GOT3 (cell line): ENCODE results near the gene FABP7.
"Not testable (repeated sequence)": the region's sequence is repeated elsewhere in the genome, so short reads cannot be mapped to it uniquely, and the experiment has no call there.

Experiments used
- DNase-seq: peaks from one replicate; lab custom pipeline; 2025; ENCODE audit warnings: mixed read lengths; lab: John Stamatoyannopoulos, UW

Gene FABP7

GRCh38 chr6:122779667-122780066 is at the start of gene FABP7:
Gene FABP7, plus strand, starts transcription at chr6:122779716. Its CDS starts 79 bp downstream, at chr6:122779795.
- DNase-seq = no peak

DNA sequence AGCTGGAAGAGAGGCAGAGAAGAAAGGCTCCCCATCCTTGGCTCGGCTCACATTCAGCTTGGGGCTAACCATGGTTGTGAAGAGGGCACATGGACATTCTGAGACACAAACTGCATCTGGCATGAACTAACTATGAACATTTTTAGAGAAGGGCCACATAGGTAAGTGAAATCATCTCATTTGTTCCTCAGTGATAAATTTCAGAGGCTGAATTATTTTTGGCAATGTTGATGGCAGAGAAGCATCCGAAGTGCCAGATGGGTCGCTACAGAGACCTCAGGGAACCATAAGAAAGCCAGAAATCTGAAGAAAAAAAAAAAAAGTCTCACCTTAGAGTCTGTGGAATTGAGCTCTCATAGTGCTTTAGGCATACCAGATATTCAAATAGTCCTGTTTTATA is 49.2 kb upstream of the FABP7 start:
- DNase-seq = no peak

DNA sequence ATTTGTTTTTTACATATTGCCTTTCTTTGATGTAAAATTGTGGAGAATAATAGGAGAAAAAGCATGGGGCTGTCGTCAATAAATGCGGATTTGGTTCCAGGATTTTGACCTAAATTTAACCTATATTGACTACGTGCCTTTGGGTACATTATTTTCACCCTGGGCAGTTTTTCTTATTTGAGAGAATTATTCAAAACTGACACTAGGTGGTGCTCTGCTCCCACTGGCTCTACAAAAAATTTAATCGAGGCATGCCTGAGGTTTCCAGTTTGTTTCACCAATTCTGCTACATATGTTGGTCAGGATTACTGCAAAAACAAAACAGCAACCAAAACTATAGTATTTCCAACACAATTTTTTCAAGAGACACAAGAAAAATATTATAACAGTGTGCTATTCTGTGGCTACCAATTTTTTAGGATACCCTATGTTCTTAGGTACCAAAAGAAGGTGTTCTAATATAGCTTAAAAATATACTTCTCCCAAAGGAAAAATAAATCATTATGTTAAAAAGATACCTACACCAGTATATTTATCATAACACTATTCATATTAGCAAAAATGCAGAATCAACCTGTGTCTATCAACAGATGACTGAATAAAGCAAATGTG is 48.6 kb upstream of the FABP7 start:
- no peak for DNase-seq

DNA sequence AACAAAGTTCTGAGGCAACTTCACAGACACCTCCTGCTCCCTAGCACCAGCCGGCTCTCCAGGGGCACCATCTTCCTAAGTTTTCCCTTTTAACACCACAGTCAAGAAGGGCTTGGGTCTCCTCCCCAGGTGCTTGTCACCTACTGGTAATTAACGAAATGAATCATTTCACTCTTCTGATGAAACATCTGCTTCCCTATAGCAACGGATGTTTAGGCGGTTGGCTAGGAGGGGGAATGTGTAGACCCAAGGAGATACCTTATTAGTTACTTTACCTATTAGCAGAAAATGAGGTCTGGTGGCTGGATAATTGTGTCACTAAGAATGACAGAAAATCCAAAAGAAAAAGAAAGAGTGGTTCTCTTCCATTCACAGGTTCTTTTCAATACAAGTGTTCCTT is 46.3 kb upstream of the FABP7 start:
- no peak for DNase-seq

GRCh38 chr6:122734529-122735395 is 44.8 kb upstream of the FABP7 start:
- no peak for DNase-seq

GRCh38 chr6:122735582-122735981 is 43.9 kb upstream of the FABP7 start:
- DNase-seq = no peak

DNA sequence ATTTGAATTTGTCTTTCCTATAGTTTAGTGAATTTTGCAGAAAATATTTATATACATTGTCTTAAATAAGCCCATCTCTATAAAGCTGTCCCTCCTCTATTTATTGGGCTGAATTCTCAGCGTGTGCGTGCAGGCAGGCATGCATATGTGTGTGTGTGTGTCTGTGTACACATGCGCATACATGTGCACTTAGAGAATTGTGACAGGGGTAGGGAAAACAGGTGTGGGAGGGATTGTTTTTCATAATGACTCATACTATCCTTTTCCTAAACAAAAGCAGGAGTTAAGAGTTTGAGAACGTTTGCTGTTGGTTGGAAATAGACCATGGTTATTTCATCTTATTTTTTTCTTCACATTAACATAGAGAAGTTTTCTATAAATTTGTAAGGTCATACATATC is 43.4 kb upstream of the FABP7 start:
- no peak for DNase-seq

- no peak for DNase-seq
These were observed 42.9 kb upstream of the FABP7 start for GRCh38 chr6:122736616-122737015.

DNA sequence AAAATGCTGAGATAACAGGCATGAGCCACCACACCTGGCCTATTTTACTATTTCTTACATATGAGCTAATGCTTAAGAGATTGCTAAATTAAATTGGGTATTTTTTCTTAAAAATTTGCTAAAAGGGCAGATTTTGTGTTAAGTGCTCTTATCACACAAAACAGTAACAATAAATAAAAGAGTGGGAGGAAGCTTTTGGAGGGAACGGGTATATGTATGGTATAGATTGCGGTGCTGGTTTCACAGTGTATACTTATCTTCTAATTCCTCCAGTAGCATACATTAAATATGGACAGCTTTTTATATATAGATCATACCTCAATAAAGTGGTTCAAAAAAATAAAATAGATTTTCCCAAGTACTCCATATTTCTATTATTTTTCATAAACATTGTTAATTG is 39.4 kb upstream of the FABP7 start:
- no peak for DNase-seq

GRCh38 chr6:122740936-122741335 is 38.6 kb upstream of the FABP7 start:
- no peak for DNase-seq

GRCh38 chr6:122744247-122744646 is 35.3 kb upstream of the FABP7 start:
- not testable (repeated sequence) for DNase-seq

GRCh38 chr6:122744856-122745255 is 34.7 kb upstream of the FABP7 start:
- DNase-seq = not testable (repeated sequence)

- no peak for DNase-seq
These were observed 32.8 kb upstream of the FABP7 start for GRCh38 chr6:122746688-122747087.

- no peak for DNase-seq
These were observed 31.9 kb upstream of the FABP7 start for GRCh38 chr6:122747573-122747972.

DNA sequence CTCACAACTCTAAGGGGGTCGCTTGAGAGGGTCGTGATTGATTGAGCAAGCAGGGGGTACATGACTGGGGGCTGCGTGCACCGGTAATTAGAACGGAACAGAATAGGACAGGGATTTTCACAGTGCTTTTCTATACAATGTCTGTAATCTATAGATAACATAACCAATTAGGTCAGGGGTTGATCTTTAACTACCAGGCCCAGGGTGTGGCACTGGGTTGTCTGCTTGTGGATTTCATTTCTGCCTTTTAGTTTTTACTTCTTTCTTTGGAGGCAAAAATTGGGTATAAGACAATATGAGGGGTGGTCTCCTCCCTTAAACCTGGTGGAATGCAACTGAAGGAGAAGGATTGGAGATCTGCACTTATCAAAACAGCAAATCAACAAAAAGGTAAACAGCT is 30.6 kb upstream of the FABP7 start:
- not testable (repeated sequence) for DNase-seq

- DNase-seq = no peak
These were observed 30.0 kb upstream of the FABP7 start for GRCh38 chr6:122749451-122750050.

DNA sequence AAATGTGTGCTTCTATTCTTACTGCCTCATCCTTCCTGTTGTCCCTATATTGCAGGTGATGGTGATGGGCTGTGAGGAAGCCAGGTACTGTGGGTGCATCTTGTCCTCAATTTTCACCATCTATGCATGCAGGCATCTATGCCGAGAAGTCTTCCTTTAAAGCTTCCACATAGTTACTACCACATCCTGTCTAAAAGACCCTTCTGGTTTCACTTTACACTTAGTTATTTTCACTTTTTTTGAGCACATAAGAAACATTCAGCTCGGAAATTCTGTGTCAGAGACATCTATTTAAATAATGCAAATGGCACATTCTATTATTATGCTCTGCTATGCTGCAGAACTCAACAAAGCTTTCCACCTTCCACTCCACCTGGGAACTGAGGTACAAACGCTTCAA is 28.2 kb upstream of the FABP7 start:
- DNase-seq = no peak

DNA sequence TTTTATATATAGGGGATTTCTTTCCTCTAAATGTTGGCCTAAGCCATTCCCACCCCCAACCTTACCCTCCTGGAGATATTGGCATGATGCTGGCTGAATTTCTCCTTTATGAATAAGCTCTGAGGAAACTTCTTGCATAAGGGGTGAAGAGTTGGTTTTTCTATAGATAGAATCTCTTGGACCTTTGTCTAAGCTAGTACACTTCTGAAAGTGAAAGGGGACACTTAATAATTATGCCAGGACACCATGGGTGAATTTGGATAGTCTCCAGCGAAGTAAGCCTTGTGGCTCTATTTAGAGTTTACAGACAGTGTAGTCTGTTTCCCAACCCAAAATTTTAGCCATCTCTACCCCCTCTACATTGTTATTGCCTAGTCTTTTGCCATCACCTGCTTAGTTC is 27.1 kb upstream of the FABP7 start:
- DNase-seq = no peak

- DNase-seq = no peak
These were observed 26.4 kb upstream of the FABP7 start for GRCh38 chr6:122753000-122753687.

DNA sequence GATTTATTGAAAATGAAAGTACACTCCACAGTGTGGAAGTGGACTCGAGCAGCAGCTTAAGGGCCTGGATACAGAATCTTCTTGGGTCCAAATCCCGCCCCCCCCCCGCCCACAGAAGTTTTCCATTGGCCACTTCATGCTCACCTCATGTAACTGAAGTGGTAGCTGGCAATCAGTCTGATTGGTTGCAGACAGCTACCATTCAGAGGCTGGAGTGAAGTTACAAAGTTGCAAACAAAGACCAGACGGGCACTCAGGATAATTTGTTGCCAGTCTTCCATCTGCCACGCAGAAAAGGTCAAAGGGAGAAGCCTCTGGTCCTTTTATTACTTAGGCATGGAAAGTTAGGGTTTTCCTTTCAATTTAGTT is 25.8 kb upstream of the FABP7 start:
- DNase-seq = no peak

DNA sequence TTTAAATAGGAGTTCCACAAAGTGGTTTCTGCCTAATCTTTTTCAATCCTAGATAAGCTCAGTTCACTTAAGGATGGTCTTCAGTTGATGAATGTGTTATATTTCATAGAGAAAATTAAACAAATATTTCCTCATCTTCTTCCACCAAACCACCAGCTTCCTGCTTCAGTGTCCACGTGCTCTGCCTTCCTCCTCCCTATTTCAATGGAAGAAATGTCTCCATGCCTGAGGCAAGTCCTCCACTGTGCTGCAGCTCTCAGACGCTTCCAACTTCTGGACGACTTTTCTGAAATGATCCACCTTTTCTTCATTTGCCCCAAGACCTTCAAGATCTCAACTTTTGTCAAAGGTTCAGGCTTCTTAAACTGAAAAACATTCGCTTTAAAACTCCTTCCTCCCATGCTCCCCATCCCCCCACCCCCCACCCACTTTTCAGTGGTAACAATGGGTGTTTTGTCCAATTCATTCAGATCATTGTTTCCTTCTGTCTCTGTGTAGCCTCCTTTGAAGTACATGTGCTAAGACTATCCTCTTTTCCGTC is 25.3 kb upstream of the FABP7 start:
- no peak for DNase-seq

- no peak for DNase-seq
These were observed 23.6 kb upstream of the FABP7 start for GRCh38 chr6:122755901-122756300.
